Naive thymus-derived CD8-positive, alpha-beta T cell (primary cell): Measurements from ENCODE around the gene CSN3. TPM values are rescaled to one million over a fixed set of nuclear protein-coding genes. Genes with fewer than 3 reads are reported as not detected.
"Not testable (repeated sequence)": the region's sequence is repeated elsewhere in the genome, so short reads cannot be mapped to it uniquely, and the experiment has no call there.

Experiments
- ATAC-seq, 2 donors: fragments of 150-1000 bp; cut with Tn5 transposase in 1 of 2; sonication (Bioruptor Pico), chemical (Tn5 transposase) in 1 of 2; 1 replicate in 1 of 2; 2 replicates in 1 of 2; pipeline ENCODE4 v1.10.0; 2021; ENCODE audit warnings: mild to moderate bottlenecking in 2 of 2, moderate library complexity in 2 of 2
- POLR2A ChIA-PET: fragments of 350-600 bp; sonication (Branson Sonifier 250); formaldehyde crosslinking; loops from one replicate; lab custom pipeline; 2021; ENCODE audit warnings: antibody characterized with exemption; lab: Charles Lee
- DNase-seq, 10 donors: peaks; one replicate each; pipeline versions ENCODE4 v3.0.0 to v3.0.0-alpha.2; 2020 to 2022
- H3K27ac Mint-ChIP-seq, 10 donors: one replicate each; pipeline ENCODE4 v1.8.0; 2020 to 2022; ENCODE audit warnings: mild to moderate bottlenecking in 10 of 10, mixed read lengths in 10 of 10, moderate library complexity in 4 of 10, inconsistent platforms in 1 of 10
- H3K27me3 Mint-ChIP-seq, 5 donors: one replicate each; pipeline ENCODE4 v1.8.0; 2021 to 2022; ENCODE audit warnings: mixed read lengths in 5 of 5
- H3K36me3 Mint-ChIP-seq, 3 donors: one replicate each; pipeline ENCODE4 v1.8.0; 2020 to 2022; ENCODE audit warnings: mixed read lengths in 3 of 3, mild to moderate bottlenecking in 2 of 3, inconsistent platforms in 1 of 3
- H3K4me1 Mint-ChIP-seq, 4 donors: one replicate each; pipeline ENCODE4 v1.8.0; 2021 to 2022; ENCODE audit warnings: mixed read lengths in 4 of 4
- H3K4me3 Mint-ChIP-seq, 10 donors: one replicate each; pipeline ENCODE4 v1.8.0; 2020 to 2022; ENCODE audit warnings: mild to moderate bottlenecking in 10 of 10, mixed read lengths in 10 of 10, moderate library complexity in 6 of 10, inconsistent platforms in 1 of 10
- H3K9me3 Mint-ChIP-seq, 9 donors: one replicate each; pipeline ENCODE4 v1.8.0; 2020 to 2022; ENCODE audit warnings: mixed read lengths in 9 of 9, mild to moderate bottlenecking in 3 of 9, inconsistent platforms in 1 of 9, moderate library complexity in 1 of 9
- polyA plus RNA-seq, 3 donors: library from polyadenylated mRNA; unstranded; fragments of 300-500 nt; fragmentation: Illumina TruSeq; gene quantifications; one replicate each; pipeline ENCODE4 v1.2.3, GENCODE V29; 2021
- total RNA-seq, 8 experiments: library from RNA in 2 of 8; stranded (reverse) in 2 of 8; gene quantifications; one replicate each; pipeline ENCODE4 v1.2.3 and lab custom pipeline; 2021 to 2026

The CSN3 gene, protein sequence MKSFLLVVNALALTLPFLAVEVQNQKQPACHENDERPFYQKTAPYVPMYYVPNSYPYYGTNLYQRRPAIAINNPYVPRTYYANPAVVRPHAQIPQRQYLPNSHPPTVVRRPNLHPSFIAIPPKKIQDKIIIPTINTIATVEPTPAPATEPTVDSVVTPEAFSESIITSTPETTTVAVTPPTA
- total RNA-seq (not detected), polyA plus RNA-seq (not detected), total RNA-seq (lab: John Stamatoyannopoulos, UW) (0 reads per million in 6 experiments)

DNA sequence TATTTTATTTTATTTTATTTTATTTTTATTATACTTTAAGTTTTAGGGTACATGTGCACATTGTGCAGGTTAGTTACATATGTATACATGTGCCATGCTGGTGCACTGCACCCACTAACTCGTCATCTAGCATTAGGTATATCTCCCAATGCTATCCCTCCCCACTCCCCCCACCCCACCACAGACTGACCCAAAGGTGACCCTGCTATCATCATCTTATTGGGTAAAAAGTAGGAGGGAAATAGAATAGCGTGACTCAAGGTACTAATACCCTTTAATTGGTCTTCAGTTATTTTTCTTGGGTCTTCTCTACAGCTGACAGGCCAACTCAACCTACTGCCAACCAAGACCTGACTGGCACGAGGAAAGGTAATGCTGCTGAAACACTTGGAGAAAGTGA lies at the start of gene CSN3:
TSS of gene CSN3 (plus strand) at position 301 of the 400 bp plus-strand sequence. CDS start 2,223 bp downstream, outside the sequence.
- H3K27ac Mint-ChIP-seq, H3K27me3 Mint-ChIP-seq, H3K36me3 Mint-ChIP-seq, ATAC-seq, H3K4me3 Mint-ChIP-seq, DNase-seq, POLR2A ChIA-PET, H3K9me3 Mint-ChIP-seq, H3K4me1 Mint-ChIP-seq: not testable (repeated sequence)

DNA sequence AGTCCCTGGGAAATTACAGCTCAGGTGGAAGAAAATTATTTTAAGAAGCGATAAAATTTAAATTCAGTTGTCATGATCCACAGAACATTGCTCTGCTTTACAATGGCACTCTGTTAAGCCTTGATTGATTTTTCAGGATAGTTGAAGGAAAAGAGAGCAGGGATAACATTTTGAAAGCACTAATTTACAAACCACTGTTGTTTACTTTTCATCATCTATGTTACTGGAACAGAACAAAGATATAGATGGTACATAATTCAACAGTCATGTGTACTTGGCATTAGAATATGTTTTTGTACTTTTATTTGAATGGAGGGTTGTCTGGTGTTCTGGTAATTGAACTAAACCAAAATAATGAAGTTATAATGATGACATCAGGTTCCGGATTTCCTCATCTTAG lies 49.5 kb upstream of the CSN3 start:
- DNase-seq (no peak), ATAC-seq (no peak)
- Mint-ChIP-seq H3K27me3 (no peaks in the 10 kb centered on the region), H3K9me3 (no peaks in the 10 kb centered on the region), H3K36me3 (no peaks in the 10 kb centered on the region), H3K27ac (no peak overlapping the region), H3K4me3 (no peak overlapping the region), H3K4me1 (no peaks in the 10 kb centered on the region)
- POLR2A ChIA-PET, result no interaction called here

DNA sequence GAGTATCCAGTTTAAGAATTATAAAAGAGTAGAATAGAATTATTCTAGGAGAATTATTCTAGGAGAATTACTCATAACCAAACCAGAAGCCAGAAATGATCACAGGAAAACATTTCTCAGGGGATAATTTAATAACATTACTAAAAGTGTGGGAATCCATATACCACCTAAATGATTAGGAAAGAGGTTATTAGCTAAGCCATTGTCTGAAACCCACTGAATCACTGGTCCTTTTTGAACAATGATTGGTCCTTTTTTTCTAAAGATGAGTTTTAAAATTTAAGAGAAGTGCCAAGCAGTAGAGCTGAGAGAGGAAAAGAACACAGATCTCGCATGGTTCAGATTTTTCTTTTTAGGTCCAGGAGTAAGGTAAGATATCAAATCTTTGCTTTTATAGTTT lies 47.0 kb upstream of the CSN3 start, which contains the start of gene ODAM:
TSS of gene ODAM (plus strand) at position 301 of the 400 bp plus-strand sequence. CDS start 819 bp downstream, outside the sequence.
- H3K4me1 Mint-ChIP-seq, result no peaks in the 10 kb centered on the region
- DNase-seq (no peak), ATAC-seq (no peak)
- H3K9me3 Mint-ChIP-seq, result no peaks in the 10 kb centered on the region
- no peaks in the 10 kb centered on the region for H3K36me3 Mint-ChIP-seq
- H3K4me3 Mint-ChIP-seq, result no peak within 1 kb of the TSS
- no peak within 1 kb of the TSS for H3K27ac Mint-ChIP-seq
- POLR2A ChIA-PET, result no interaction called here
- H3K27me3 Mint-ChIP-seq, result no peaks in the 10 kb centered on the region

DNA sequence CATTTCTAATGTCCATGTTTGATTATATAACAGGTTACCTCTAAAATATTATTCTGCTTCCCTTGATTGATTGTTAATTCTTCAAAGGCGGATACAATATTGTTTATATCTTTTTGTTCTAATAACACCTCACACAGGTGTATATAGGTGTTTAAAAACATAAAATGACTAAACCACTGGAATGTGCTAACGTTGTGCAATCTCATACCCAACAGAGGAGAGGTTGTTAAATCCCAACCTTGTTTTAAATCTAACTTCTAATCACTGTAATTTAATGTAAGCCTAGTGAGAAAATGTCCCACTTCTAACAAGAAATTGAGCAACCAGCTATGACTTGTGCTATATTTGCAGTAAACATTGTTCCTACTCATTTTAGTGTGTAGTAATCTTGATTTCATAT lies 45.5 kb upstream of the CSN3 start:
- no peaks in the 10 kb centered on the region for H3K27me3 Mint-ChIP-seq
- H3K4me3 Mint-ChIP-seq, result no peak overlapping the region
- POLR2A ChIA-PET, result no interaction called here
- no peaks in the 10 kb centered on the region for H3K9me3 Mint-ChIP-seq
- no peak overlapping the region for H3K27ac Mint-ChIP-seq
- DNase-seq (no peak), ATAC-seq (no peak)
- no peaks in the 10 kb centered on the region for H3K36me3 Mint-ChIP-seq
- H3K4me1 Mint-ChIP-seq, result no peaks in the 10 kb centered on the region

DNA sequence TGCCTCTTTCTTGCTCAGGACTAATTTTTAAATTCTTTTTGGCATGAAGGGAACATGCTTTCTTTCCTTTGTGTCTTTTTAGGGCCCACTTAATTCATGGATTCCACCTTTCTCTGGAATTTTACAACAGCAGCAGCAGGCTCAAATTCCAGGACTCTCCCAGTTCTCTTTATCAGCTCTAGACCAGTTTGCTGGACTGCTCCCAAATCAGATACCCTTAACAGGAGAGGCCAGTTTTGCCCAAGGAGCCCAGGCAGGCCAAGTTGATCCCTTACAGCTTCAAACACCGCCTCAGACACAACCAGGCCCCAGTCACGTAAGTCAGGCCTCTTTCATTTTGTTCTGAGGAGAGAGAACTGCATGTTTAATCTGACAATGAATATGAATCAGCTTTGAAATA lies 44.6 kb upstream of the CSN3 start:
- no peak for ATAC-seq
- no peaks in the 10 kb centered on the region for H3K36me3 Mint-ChIP-seq
- DNase-seq, result no peak
- H3K4me3 Mint-ChIP-seq, result no peak overlapping the region
- H3K27me3 Mint-ChIP-seq, result no peaks in the 10 kb centered on the region
- POLR2A ChIA-PET, result no interaction called here
- no peaks in the 10 kb centered on the region for H3K9me3 Mint-ChIP-seq
- no peaks in the 10 kb centered on the region for H3K4me1 Mint-ChIP-seq
- no peak overlapping the region for H3K27ac Mint-ChIP-seq

DNA sequence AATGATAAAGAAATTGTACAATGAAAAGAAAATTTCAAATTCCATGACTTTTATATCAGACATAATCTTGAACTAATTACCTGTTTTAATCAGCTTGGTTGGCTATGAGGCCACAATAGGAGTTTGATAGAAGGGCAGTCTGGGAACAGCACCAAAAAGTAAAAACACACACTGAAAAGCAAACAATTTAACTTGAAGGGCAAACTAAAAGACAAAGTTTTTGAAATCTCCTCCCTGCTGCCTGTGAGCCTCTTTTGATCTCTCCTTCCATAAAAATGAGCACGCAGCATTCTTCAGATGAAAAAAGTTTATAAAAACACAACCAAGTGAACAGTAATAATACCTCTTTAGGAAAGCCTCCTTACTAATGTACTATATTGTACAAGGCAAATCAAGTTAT lies 38.8 kb upstream of the CSN3 start:
- Mint-ChIP-seq H3K36me3 (no peaks in the 10 kb centered on the region), H3K4me3 (no peak overlapping the region), H3K4me1 (no peaks in the 10 kb centered on the region), H3K27me3 (no peaks in the 10 kb centered on the region), H3K9me3 (peaks cover 0 to 1% (median 0%) of the 10 kb centered on the region in 9 donors), H3K27ac (no peak overlapping the region)
- no peak for DNase-seq
- POLR2A ChIA-PET, result no interaction called here
- ATAC-seq, result no peak

DNA sequence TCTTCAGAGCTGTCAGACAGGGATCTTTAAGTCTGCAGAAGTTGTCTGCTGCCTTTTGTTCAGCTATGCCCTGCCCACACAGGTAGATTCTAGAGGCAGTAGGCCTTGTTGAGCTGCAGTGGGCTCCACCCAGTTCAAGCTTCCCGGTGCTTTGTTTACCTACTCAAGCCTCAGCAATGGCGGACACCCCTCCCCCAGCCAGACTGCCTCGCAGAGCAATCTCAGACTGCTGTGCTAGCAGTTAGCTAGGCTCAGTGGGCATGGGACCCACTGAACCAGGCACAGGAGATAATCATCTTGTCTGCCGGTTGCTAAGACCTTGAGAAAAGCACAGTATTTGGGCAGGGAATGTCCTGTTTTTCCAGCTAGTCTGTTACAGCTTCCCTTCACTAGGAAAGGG lies 29.6 kb upstream of the CSN3 start:
- H3K27me3 Mint-ChIP-seq, ATAC-seq, H3K4me3 Mint-ChIP-seq, H3K4me1 Mint-ChIP-seq, H3K27ac Mint-ChIP-seq, H3K36me3 Mint-ChIP-seq, POLR2A ChIA-PET: not testable (repeated sequence)
- peaks cover 2 to 38% (median 6%) of the 10 kb centered on the region in 9 donors for H3K9me3 Mint-ChIP-seq
- peak in 1 of 10 donors; percentile 35 for DNase-seq

DNA sequence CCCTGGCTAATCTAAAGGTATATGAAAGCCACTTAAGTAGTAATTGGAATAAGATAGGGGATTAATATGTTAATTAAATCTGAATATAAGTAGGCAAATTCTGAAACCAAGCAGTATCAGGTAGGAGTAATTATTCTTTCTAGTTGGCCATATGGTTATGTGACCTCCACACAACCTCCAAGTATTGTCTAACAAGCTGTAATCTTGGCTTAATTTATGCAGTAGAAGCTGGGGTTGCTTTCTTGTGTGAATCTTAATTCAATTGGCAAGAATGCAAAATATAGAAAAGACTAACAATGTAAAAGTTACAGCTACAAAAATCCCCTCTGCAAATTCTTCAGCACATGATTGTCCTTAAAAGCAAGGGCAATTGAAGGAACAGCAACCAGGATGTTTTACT lies 26.3 kb upstream of the CSN3 start:
- H3K36me3 Mint-ChIP-seq, POLR2A ChIA-PET, H3K27ac Mint-ChIP-seq: not testable (repeated sequence)

DNA sequence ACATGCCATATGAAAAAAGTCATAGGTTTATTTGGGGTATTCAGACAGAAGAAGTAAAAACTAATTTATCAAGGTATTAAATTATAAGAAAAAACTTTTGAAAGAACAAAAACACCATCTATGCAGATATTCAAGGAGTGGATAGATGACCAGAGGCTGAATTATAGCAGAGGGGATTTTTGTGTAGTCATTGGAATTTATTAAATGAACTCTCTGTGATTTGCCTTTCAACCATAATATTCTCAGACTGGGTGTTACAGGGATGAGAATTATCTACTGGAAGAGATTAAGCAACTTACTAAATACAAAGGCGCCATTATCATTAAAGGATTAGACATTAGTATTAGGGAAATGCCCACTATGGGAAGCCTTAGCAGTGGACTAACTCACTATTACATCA lies 25.8 kb upstream of the CSN3 start:
- DNase-seq, H3K4me1 Mint-ChIP-seq, ATAC-seq, H3K36me3 Mint-ChIP-seq, H3K4me3 Mint-ChIP-seq, H3K27me3 Mint-ChIP-seq, H3K27ac Mint-ChIP-seq, POLR2A ChIA-PET: not testable (repeated sequence)
- H3K9me3 Mint-ChIP-seq, result peaks cover 0 to 16% (median 4%) of the 10 kb centered on the region in 9 donors

More for the DNA sequence above, 26.3 kb upstream of the CSN3 start:
- not testable (repeated sequence) for H3K4me1 Mint-ChIP-seq, H3K27me3 Mint-ChIP-seq, ATAC-seq, H3K4me3 Mint-ChIP-seq, DNase-seq
- H3K9me3 Mint-ChIP-seq, result peaks cover 0 to 21% (median 4%) of the 10 kb centered on the region in 9 donors

DNA sequence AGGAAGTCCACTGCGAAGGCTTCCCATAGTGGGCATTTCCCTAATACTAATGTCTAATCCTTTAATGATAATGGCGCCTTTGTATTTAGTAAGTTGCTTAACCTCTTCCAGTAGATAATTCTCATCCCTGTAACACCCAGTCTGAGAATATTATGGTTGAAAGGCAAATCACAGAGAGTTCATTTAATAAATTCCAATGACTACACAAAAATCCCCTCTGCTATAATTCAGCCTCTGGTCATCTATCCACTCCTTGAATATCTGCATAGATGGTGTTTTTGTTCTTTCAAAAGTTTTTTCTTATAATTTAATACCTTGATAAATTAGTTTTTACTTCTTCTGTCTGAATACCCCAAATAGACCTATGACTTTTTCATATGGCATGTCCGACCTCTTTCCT lies 21.0 kb upstream of the CSN3 start:
- H3K27me3 Mint-ChIP-seq, H3K4me3 Mint-ChIP-seq, ATAC-seq, H3K4me1 Mint-ChIP-seq, H3K9me3 Mint-ChIP-seq, DNase-seq, POLR2A ChIA-PET, H3K27ac Mint-ChIP-seq, H3K36me3 Mint-ChIP-seq: not testable (repeated sequence)

DNA sequence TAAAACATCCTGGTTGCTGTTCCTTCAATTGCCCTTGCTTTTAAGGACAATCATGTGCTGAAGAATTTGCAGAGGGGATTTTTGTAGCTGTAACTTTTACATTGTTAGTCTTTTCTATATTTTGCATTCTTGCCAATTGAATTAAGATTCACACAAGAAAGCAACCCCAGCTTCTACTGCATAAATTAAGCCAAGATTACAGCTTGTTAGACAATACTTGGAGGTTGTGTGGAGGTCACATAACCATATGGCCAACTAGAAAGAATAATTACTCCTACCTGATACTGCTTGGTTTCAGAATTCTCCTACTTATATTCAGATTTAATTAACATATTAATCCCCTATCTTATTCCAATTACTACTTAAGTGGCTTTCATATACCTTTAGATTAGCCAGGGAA lies 20.6 kb upstream of the CSN3 start:
- H3K36me3 Mint-ChIP-seq, H3K9me3 Mint-ChIP-seq, H3K4me1 Mint-ChIP-seq, DNase-seq, POLR2A ChIA-PET, ATAC-seq, H3K27me3 Mint-ChIP-seq, H3K27ac Mint-ChIP-seq, H3K4me3 Mint-ChIP-seq: not testable (repeated sequence)

DNA sequence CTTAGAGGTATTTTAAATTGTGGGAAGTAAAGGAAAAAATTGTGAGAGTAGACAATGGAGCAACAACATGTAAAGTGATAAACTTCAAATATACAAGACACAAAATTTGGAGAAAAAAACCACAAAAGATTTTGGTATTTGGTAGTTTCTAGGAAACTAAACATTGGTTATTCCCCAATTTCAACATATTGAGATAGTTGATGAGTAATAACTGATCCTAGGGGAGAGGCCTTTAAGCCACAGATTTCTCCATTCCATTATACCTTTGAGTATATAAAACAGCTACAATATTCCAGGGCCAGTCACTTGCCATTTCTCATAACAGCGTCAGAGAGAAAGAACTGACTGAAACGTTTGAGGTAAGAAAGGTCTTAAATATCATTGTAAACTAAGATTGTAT lies 16.6 kb upstream of the CSN3 start, which contains the start of gene FDCSP:
TSS of gene FDCSP (plus strand) at position 301 of the 400 bp plus-strand sequence. CDS start 5,071 bp downstream, outside the sequence.
- peaks cover 0 to 2% (median 0%) of the 10 kb centered on the region in 9 donors for H3K9me3 Mint-ChIP-seq
- no peak within 1 kb of the TSS for H3K27ac Mint-ChIP-seq
- ATAC-seq, result no peak
- no peaks in the 10 kb centered on the region for H3K36me3 Mint-ChIP-seq
- no peak within 1 kb of the TSS for H3K4me3 Mint-ChIP-seq
- POLR2A ChIA-PET, result no interaction called here
- H3K27me3 Mint-ChIP-seq, result no peaks in the 10 kb centered on the region
- H3K4me1 Mint-ChIP-seq, result no peaks in the 10 kb centered on the region
- no peak for DNase-seq

DNA sequence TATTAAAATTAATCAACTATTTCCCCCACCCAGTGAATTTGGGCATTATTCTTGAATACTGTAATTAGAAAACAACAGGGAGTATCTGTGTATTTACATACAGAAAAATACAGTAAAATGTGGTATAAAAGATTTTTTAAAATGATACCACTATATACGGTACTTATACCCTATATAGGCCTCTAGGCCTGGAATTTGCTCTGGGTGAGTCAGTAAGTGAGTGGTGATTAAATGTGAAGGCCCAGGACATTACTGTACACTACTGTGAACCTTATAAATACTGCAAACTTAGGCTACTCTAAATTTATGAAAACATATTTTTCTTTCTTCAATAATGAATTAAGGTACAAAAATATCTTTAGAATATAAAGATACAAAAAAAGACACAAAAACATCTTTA lies 6.3 kb upstream of the CSN3 start:
- H3K36me3 Mint-ChIP-seq, result no peaks in the 10 kb centered on the region
- POLR2A ChIA-PET, result no interaction called here
- H3K27me3 Mint-ChIP-seq, result peaks cover 0 to 1% (median 0%) of the 10 kb centered on the region in 5 donors
- no peak for DNase-seq
- no peak overlapping the region for H3K4me3 Mint-ChIP-seq
- H3K9me3 Mint-ChIP-seq, result no peaks in the 10 kb centered on the region
- no peak overlapping the region for H3K27ac Mint-ChIP-seq
- H3K4me1 Mint-ChIP-seq, result no peaks in the 10 kb centered on the region
- no peak for ATAC-seq
